SU-DHL-6 (cell line): ENCODE data around the gene TLE1.

ENCODE experiments used
- CTCF ChIP-seq: fragments of 200-600 bp; sonication (generic); IDR thresholded peaks from one replicate; pipeline ENCODE4 v1.5.1; 2017; ENCODE audit warnings: antibody characterized with exemption, mild to moderate bottlenecking, low read length, moderate library complexity; ENCODE audit not compliant: insufficient read depth, poor library complexity, severe bottlenecking
- EZH2phosphoT487 ChIP-seq: fragments of 200-600 bp; sonication (generic), shearing (Covaris generic); conservative IDR thresholded peaks from 2 replicates; pipeline ENCODE4 v1.6.1; 2018; ENCODE audit warnings: mild to moderate bottlenecking, antibody characterized with exemption, low read length, moderate library complexity, mixed read lengths

- TF ChIP-seq CTCF (no peak), EZH2phosphoT487 (no peak)
Observed at GRCh38 chr9:81694541-81694940, 5.2 kb upstream of the TLE1 start.
